NT2/D1 (cell line): ENCODE measurements around the gene ATXN2.

Experiments used
- SUZ12 ChIP-seq: IDR thresholded peaks from 2 replicates; pipeline ENCODE4 v1.6.1; 2011; ENCODE audit not compliant: insufficient read length, insufficient read depth; ENCODE audit errors: extremely low read depth
- YY1 ChIP-seq: IDR thresholded peaks from 2 replicates; pipeline ENCODE4 v1.6.1; 2011; ENCODE audit not compliant: insufficient read length, insufficient read depth

- TF ChIP-seq YY1 = no peak
- no peak for TF ChIP-seq SUZ12
These were observed 129.7 kb downstream of the ATXN2 start for GRCh38 chr12:111469401-111469800.
